KMS-11 (cell line): ENCODE results near the gene ITGA7.

Experiments
- H2AFZ ChIP-seq: fragments of 200-600 bp; sonication (generic); 2 replicates; pipeline ENCODE4 v1.6.1; 2016; ENCODE audit warnings: antibody characterized with exemption, mixed run types, low read depth
- H3K27ac ChIP-seq: fragments of 200-600 bp; sonication (generic); 2 replicates; pipeline ENCODE4 v1.6.1; 2016; ENCODE audit warnings: mild to moderate bottlenecking, mixed run types
- H3K27me3 ChIP-seq: fragments of 200-600 bp; sonication (generic); 2 replicates; pipeline ENCODE4 v1.6.1; 2017; ENCODE audit warnings: mild to moderate bottlenecking, low read depth, mixed run types, moderate library complexity; ENCODE audit not compliant: insufficient read depth
- H3K36me3 ChIP-seq: fragments of 200-600 bp; sonication (generic); 2 replicates; pipeline ENCODE4 v1.6.1; 2017; ENCODE audit warnings: mild to moderate bottlenecking, mixed run types; ENCODE audit not compliant: insufficient read depth
- H3K4me1 ChIP-seq: fragments of 200-600 bp; sonication (generic); 2 replicates; pipeline ENCODE4 v1.6.1; 2016; ENCODE audit warnings: mild to moderate bottlenecking, low read depth, mixed run types; ENCODE audit not compliant: poor library complexity, severe bottlenecking
- H3K4me2 ChIP-seq: fragments of 200-600 bp; sonication (generic); 2 replicates; pipeline ENCODE4 v1.7.0; 2016; ENCODE audit warnings: mild to moderate bottlenecking, mixed run types
- H3K4me3 ChIP-seq: fragments of 200-600 bp; sonication (generic); IDR thresholded peaks from 2 replicates; pipeline ENCODE4 v1.6.1; 2017; ENCODE audit warnings: low read depth, low read length, mixed read lengths; ENCODE audit not compliant: insufficient read depth
- H3K79me2 ChIP-seq: fragments of 200-600 bp; sonication (generic); 2 replicates; pipeline ENCODE4 v1.6.1; 2016; ENCODE audit warnings: low read depth, mixed run types; ENCODE audit not compliant: insufficient read depth
- H3K9ac ChIP-seq: fragments of 200-600 bp; sonication (generic); 2 replicates; pipeline ENCODE4 v1.6.1; 2016; ENCODE audit warnings: mild to moderate bottlenecking, mixed run types
- H4K20me1 ChIP-seq: fragments of 200-600 bp; sonication (generic); 2 replicates; pipeline ENCODE4 v1.6.1; 2016; ENCODE audit warnings: mild to moderate bottlenecking, mixed run types; ENCODE audit not compliant: insufficient read depth
- TF ChIP-seq, protein P1 (sequence below): fragments of 200-600 bp; sonication (generic); conservative IDR thresholded peaks from 2 replicates; pipeline ENCODE4 v1.6.1; 2017; ENCODE audit warnings: low read depth, mild to moderate bottlenecking, antibody characterized with exemption, low read length, moderate library complexity, mixed read lengths

The ITGA7 gene

DNA sequence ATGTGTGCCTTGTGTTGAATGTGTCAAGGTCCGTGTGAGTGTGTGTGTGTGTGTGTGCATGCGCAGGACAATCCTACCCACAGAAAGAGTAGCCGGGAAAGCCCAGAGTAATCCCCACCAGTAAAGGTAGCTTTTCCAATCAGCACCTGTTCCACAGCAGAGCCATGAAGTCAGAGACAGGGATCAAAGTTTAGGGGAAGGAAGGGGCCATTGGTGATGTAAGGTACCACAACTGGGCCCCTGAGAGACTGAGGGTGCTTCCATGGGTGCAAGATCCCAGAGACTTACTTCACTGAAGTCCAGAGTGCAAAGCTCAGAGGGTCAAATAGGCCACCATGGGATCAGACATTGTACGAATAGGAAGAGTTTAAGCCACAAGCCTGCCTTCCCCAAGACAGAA is 50.5 kb downstream of the ITGA7 start:
- H3K27me3 ChIP-seq: no peaks in the 10 kb centered on the region; the same call in 1 of the 2 replicates
- H4K20me1 ChIP-seq: no peaks in the 10 kb centered on the region
- H3K36me3 ChIP-seq: no peaks in the 10 kb centered on the region
- no peaks in the 10 kb centered on the region for H3K4me1 ChIP-seq
- H2AFZ ChIP-seq: no peak overlapping the region
- H3K4me3 ChIP-seq: no peak overlapping the region
- TF ChIP-seq, protein P1, sequence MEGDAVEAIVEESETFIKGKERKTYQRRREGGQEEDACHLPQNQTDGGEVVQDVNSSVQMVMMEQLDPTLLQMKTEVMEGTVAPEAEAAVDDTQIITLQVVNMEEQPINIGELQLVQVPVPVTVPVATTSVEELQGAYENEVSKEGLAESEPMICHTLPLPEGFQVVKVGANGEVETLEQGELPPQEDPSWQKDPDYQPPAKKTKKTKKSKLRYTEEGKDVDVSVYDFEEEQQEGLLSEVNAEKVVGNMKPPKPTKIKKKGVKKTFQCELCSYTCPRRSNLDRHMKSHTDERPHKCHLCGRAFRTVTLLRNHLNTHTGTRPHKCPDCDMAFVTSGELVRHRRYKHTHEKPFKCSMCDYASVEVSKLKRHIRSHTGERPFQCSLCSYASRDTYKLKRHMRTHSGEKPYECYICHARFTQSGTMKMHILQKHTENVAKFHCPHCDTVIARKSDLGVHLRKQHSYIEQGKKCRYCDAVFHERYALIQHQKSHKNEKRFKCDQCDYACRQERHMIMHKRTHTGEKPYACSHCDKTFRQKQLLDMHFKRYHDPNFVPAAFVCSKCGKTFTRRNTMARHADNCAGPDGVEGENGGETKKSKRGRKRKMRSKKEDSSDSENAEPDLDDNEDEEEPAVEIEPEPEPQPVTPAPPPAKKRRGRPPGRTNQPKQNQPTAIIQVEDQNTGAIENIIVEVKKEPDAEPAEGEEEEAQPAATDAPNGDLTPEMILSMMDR: no peak
- no peak overlapping the region for H3K9ac ChIP-seq
- no peaks in the 10 kb centered on the region for H3K79me2 ChIP-seq
- H3K4me2 ChIP-seq: no peak overlapping the region
- no peak overlapping the region for H3K27ac ChIP-seq

DNA sequence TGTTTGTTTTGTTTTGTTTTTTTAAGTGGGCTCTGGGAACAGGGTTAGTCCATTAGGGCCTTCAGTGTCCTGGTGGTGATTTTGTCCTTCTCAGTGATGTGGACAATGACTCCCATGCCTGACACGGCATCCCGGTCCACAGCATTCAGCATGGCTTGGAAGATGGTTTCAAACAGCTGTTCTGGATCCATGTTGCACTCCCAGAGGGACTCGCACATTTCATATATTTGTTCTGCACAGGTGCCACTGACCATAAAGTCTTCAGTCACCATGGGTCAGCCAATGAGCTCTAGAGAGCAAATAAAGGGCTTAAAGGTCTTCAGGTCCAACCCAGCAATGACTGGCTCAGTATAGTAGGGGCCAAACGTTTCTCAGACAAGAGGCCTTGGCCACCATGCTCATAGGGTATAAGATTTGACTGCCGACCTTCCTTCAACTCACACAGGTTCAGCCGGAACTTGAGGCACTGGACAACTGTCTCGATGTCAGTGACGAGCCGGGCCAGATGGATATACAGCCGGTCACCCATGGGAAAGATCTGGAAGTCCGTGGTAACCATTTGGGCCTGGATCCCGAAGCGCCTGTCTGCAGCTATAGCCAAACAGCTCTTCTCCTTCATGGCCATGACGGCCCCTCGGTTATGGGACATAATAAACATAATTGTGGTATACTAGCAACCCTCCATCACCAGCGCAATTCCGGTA is 53.0 kb downstream of the ITGA7 start:
- no peaks in the 10 kb centered on the region for H3K36me3 ChIP-seq
- no peaks in the 10 kb centered on the region; the same call in 1 of the 2 replicates for H3K27me3 ChIP-seq
- no peak overlapping the region for H3K4me3 ChIP-seq
- no peaks in the 10 kb centered on the region for H3K79me2 ChIP-seq
- no peak overlapping the region for H3K27ac ChIP-seq
- no peak overlapping the region for H3K4me2 ChIP-seq
- H4K20me1 ChIP-seq: no peaks in the 10 kb centered on the region
- TF ChIP-seq, protein P1: no peak
- H2AFZ ChIP-seq: no peak overlapping the region
- no peak overlapping the region for H3K9ac ChIP-seq
- H3K4me1 ChIP-seq: no peaks in the 10 kb centered on the region

DNA sequence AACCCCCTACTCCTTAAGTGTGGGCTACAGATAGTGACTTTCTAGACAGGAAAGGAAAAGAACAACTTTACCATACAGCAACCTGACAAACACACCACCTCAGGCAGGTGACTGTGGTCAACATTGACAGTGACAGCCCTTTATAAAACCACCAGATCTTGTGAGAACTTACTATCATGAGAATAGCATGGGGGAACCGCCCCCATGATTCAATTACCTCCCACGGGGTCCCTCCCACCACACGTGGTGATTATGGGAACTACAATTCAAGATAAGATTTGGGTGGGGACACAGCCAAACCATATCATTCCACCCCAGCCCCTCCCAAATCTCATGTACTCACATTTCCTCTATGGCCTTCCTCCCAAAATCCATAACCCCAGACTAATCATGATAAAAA is 54.7 kb downstream of the ITGA7 start:
- no peaks in the 10 kb centered on the region for H3K36me3 ChIP-seq

DNA sequence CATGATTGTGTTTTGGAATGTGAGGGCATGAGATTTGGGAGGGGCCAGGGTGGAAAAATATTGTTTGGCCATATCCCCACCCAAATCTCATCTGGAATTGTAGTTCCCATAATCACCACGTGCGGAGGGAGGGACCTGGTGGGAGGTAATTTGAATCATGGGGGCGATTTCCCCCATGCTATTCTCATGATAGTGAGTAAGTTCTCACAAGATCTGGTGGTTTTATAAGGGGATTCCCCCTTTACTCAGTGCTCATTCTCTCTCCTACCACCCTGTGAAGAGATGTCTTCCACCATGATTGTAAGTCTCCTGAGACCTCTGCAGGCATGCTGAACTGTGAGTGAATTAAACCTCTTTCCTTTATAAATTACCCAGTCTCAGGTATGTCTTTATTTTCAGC is 55.4 kb downstream of the ITGA7 start:
- Histone ChIP-seq H3K27me3 (no peaks in the 10 kb centered on the region), H3K4me1 (no peaks in the 10 kb centered on the region), H4K20me1 (no peaks in the 10 kb centered on the region), H3K36me3 (no peaks in the 10 kb centered on the region), H3K79me2 (no peaks in the 10 kb centered on the region), H3K27ac (no peak overlapping the region), H3K4me3 (no peak overlapping the region), H2AFZ (no peak overlapping the region), H3K4me2 (no peak overlapping the region), H3K9ac (no peak overlapping the region)
- TF ChIP-seq, protein P1: no peak

More for the DNA sequence above, 54.7 kb downstream of the ITGA7 start:
- Histone ChIP-seq H4K20me1 (no peaks in the 10 kb centered on the region), H3K4me2 (no peak overlapping the region), H3K9ac (no peak overlapping the region), H3K79me2 (no peaks in the 10 kb centered on the region), H2AFZ (no peak overlapping the region), H3K27me3 (no peaks in the 10 kb centered on the region), H3K4me1 (no peaks in the 10 kb centered on the region), H3K4me3 (no peak overlapping the region), H3K27ac (no peak overlapping the region)
- TF ChIP-seq, protein P1: no peak
